ENCODE results near the gene USF1.
A peak's percentile ranks its signal among the peaks of the same experiment; 100 is the strongest.
"Not testable (repeated sequence)": the region's sequence is repeated elsewhere in the genome, so short reads cannot be mapped to it uniquely, and the experiment has no call there.

USF1 gene

DNA sequence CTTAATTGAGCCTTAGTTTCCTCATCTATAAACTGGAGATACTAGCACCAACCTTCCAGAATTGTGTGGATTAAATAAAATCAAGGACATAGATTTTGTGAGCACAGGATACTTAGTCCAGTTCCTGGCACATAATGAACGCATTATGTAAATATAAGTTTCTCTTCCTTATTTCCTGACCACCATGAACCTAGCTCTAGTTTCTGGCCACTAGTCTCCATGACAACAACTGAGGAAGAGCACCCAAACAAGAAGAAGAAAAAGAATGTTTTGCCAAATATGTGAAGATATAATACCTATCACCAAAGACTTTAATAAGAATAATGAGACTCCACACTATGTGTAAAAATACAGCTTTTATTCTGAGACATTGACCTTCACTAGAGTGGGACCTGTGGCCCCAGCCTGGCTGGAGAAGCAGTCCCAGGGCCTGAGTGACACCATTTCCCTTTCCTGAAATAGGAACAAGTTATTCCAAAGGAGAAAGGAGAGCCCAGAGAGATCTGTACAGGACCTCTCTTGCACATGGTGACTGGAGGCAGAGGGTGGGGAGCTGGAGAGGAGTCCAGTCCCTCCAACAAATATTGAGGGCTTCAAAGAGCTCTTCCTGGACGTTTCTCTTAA is 940 bp upstream of the USF1 start:
- no peak for DNase-seq

GRCh38 chr1:161044908-161045735 is 655 bp downstream of the USF1 start:
- peak; percentile 48 for DNase-seq

GRCh38 chr1:161044535-161044907 is 1.3 kb downstream of the USF1 start:
- DNase-seq: no peak

DNA sequence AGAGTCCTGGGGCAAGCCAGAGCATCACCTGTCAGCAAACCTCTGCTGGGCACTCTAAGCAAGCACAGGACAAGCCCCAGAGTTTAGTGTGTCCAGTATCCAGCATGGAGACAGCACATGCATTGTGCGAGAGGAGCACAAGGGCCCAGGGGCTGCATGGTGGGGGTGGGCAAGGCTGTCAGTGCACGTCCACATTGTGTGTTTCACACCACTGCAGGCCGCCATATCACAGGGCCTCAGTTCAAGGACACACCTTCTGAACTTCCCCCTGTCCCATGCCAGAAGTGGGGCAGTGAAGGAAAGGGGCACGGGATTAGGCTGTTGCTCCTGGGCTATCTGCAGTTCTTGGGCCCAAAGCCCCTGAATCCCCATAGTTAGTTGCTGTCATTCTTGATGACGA is 6.2 kb downstream of the USF1 start:
- no peak for DNase-seq

DNA sequence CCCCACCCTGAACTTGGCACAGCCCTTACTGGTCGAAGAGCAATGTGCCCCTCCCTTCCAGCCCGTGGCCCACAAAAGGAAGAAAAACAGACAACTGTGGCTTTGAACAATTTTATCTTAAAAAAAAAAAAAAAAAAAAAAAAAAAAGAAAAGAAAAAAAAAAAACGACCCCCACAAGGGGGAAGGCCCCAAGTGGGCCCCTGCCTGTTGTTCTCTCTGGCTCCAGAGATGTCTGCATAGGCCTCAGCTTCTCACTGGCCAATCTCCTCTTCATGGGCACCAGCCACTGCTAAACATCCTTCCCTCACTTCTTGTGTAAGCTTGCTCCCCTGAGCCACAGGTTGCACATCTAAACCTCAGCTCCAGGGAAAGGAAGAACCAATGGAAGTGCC is 6.6 kb downstream of the USF1 start:
- DNase-seq: no peak

- peak; percentile 58 for DNase-seq
These were observed 7.1 kb downstream of the USF1 start, which contains the start of gene TSTD1 for GRCh38 chr1:161038523-161039153. TSS of gene TSTD1 (minus strand) at chr1:161038964. CDS start at chr1:161038889, 75 bp downstream.

DNA sequence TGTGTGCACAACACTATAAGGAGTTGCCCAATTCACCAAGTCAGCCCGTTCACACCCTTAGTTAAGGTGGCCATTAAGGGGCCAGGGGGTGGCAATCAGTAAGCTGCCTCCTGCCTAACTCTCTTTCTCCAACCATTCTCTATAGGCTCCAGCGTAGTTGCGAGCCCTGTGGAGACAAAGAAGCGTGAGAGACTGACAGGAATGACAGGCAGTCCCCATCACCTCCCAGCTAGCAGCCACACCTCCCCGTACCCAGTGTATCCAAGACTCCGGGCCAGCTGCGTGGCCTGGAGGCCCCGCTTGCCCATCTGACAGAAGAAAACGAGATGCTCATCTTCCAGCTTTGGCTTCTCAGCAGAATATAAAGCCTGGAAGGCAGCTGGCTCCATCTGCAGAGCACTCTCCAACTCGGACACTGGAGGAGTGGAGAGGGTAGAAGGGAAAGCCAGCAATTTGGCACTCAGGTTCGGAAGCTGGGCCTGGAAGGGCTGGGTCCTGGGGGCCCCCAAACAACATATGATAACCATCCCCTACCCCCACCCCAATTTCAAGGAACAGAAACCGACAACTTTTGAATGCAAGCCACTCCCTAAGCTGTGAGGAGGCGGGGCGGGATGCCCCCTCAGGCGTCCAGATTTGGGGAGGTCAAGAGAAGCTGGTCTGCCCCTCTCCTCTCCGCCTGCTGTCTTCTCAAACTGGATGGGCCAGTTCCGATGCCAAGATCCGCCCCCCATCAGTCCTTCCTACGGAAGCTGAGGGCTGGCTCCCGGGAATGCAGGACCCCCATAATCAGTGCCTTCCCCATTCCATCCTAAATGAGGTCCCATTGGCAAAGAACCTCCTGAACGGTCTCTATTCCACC is 7.9 kb downstream of the USF1 start:
- no peak for DNase-seq

DNA sequence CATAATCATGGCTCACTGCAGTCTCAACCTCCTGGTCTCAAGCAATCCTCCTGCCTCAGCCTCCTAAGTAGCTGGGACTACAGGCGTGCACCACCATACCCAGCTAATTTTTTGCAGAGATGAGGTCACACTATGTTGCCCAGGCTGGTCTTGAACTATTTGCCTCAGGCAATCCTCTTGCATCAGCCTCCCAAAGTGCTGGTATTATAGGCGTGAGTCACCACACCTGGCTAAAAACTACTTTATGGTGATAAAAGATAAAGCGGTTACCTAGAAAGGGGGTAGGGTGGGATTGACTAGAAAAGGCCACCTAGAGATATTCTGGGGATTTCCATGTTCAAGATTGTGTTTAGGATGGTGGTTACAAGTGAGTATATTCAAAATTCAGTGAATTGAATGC is 12.0 kb downstream of the USF1 start:
- no peak for DNase-seq

- DNase-seq: no peak
These were observed 13.4 kb downstream of the USF1 start for GRCh38 chr1:161032409-161032808.

- DNase-seq: no peak
These were observed 13.9 kb downstream of the USF1 start for GRCh38 chr1:161031874-161032273.

DNA sequence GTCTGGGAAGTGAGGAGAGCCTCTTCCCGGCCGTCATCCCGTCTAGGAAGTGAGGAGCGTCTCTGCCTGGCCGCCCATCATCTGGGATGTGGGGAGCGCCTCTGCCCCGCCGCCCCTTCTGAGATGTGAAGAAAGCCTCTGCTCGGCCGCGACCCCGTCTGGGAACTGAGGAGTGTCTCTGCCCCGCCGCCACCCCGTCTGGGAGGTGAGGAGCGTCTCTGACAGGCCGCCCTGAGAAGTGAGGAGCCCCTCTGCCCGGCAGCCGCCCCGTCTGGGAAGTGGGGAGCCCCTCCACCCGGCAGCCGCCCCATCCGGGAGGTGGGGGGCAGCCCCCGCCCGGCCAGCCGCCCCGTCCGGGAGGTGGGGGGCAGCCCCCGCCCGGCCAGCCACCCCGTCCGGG is 16.3 kb downstream of the USF1 start:
- not testable (repeated sequence) for DNase-seq

DNA sequence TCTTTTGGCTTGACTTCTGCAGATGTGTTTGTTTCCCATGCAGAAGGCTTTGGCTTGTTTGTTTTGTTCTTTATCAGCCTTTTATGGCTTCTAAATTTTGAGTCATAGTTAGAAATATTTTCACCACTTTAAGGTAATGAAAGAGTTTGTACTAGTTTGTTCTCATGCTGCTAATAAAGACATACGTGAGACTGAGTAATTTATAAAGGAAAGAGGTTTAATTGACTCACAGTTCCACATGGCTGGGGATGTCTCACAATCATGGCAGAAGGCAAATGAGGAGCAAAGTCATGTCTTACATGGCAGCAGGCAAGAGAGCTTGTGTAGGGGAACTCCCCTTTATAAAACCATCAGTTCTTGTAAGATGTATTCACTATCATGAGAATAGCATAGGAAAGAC is 18.8 kb downstream of the USF1 start:
- not testable (repeated sequence) for DNase-seq

- DNase-seq: not testable (repeated sequence)
These were observed 23.3 kb downstream of the USF1 start for GRCh38 chr1:161022432-161022831.

DNA sequence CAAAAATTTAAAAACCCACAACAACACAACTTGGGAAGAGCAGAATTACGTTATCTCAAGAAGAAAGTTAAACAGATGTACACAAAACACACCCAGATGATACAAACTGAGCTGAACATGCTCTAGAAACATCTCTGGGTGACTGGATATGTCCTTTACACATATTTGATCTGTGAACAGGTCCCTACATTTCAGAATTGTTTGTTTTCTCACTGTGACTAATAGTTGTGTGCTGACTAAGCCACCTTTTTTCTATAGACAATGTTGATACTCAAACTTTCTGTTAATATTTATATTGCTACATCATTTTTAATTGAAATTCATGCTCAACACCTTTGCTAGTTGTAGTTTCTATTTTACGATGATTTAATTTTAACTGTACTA is 23.8 kb downstream of the USF1 start:
- no peak for DNase-seq

GRCh38 chr1:161021165-161021969 is 24.4 kb downstream of the USF1 start:
- peak; percentile 100 for DNase-seq

- DNase-seq: no peak
These were observed 25.1 kb downstream of the USF1 start, which contains the start of gene F11R for GRCh38 chr1:161020509-161021164. TSS of gene F11R (minus strand) at chr1:161021152. CDS start at chr1:161021073, 79 bp downstream.

DNA sequence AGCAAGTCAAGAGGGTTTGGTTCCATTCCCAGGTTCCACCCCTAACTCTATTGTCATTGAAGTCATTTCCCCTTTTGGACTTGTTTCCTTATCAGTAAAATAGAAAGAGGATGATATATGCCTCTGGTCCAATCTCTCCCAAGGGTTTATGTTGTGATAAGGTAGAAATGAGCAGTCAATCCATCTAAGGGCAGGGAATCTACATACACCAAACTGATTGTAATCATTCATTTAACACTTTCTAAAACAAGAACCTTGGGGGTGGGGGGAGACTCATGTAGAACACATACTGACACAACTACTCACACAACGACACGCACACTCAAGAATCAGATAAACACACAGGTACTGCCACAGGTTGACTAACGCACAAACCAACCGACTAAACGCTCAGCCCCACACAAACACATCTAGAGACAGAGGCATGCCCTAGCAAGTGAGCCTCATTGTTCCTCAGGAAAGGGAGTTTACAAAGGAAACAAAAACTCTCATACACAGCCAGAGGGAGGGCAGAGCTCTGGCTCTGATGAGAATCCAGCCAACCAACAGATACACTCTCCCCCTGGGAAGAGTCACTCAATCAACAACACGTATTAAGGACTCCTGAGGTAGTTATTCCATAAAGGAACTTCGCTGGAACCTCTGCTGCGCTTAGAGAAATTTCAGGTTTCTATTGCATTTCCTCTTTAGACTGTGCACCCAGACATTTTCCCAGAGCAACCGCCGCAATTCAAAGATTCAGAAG is 25.9 kb downstream of the USF1 start:
- DNase-seq: peak; percentile 81

- DNase-seq: not testable (repeated sequence)
These were observed 26.6 kb downstream of the USF1 start for GRCh38 chr1:161019111-161019660.

- DNase-seq: no peak
These were observed 27.2 kb downstream of the USF1 start for GRCh38 chr1:161018631-161018930.
